Endothelial cell of coronary artery (primary cell): ENCODE measurements around the gene PARP15. TPM values are rescaled to one million over a fixed set of nuclear protein-coding genes. Genes with fewer than 3 reads are reported as not detected.

Experiments used
- total RNA-seq: library from RNA; depleted of rRNA; stranded (reverse); fragments of >200 nt; gene quantifications from 2 replicates; pipeline ENCODE4 v1.2.3, GENCODE V29; 2014

The PARP15 gene
- total RNA-seq, result 0.18 and 0.19 TPM in 2 replicates

GRCh38 chr3:122577409-122578031, at the start of gene PARP15:
Gene PARP15 (plus strand): TSS chr3:122577650. CDS start chr3:122577668, 18 bp downstream.

GRCh38 chr3:122564155-122564912, 13.1 kb upstream of the PARP15 start, which contains the start of the genes DTX3L and PARP9:
Gene DTX3L (plus strand): TSS chr3:122564338. CDS start chr3:122564427, 89 bp downstream.
Gene PARP9 (minus strand): TSS chr3:122564300. CDS start chr3:122559620, 4,680 bp downstream.

DNA sequence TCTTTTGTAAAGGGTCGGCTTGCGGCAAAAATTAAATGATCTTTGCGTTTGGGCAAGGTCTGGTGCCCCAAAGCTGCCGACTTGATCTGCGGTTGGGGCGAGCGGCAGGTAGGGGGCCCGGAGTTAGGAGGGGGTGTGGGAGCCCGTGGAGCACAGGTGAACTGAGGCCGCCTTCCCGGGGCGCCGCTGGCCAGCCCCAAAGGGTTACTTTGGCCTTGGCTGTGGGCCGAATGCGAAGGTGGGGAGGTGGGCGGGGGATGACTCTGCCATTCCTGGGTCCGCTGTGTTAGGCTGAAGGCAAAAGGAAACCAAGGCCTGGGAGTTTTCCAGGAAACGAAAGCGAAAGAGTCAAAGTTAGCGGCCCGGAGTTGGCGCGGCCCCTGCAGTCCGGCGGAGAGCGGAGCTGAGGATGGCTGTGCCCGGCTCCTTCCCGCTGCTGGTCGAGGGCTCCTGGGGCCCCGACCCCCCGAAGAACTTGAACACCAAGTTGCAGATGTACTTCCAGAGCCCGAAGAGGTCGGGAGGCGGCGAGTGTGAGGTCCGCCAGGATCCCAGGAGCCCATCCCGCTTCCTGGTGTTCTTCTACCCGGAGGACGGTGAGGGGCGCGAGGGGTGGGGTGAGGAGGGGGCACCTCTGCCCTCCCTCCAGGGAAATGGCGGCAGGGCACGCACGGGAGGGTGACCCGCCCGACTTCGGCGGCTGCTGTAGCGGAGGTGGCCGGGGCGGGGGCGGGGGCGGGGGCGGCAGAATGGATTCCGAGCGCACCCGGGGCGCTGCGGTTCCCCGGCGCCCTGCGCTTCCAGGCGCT, 103.2 kb downstream of the PARP15 start, which contains the start of gene PARP14:
Gene PARP14, plus strand, starts transcription at position 365 of the 809 bp plus-strand sequence. Its CDS starts 45 bp downstream, at position 410.

Other genes starting within 250 kb of the PARP15 start
- 34.1 and 36.2 TPM in 2 replicates for gene MIX23, start 194.4 kb upstream of the PARP15 start, total RNA-seq
- gene FAM162A, start 193.5 kb upstream of the PARP15 start, total RNA-seq, result 15.0 and 26.7 TPM in 2 replicates
- 3.2 and 3.9 TPM in 2 replicates for gene WDR5B, start 161.6 kb upstream of the PARP15 start, total RNA-seq
- 30.1 and 39.9 TPM in 2 replicates for gene KPNA1, start 62.7 kb upstream of the PARP15 start, total RNA-seq
- gene PARP9, start 13.3 kb upstream of the PARP15 start, total RNA-seq, result 9.9 and 17.1 TPM in 2 replicates
- gene DTX3L, start 13.3 kb upstream of the PARP15 start, total RNA-seq, result 8.2 and 13.9 TPM in 2 replicates
- gene PARP14, start 103.2 kb downstream of the PARP15 start, total RNA-seq, result 49.8 and 82.0 TPM in 2 replicates
- 5.3 and 6.1 TPM in 2 replicates for gene HSPBAP1, start 216.2 kb downstream of the PARP15 start, total RNA-seq
- 8.7 and 12.6 TPM in 2 replicates for gene SLC49A4, start 217.4 kb downstream of the PARP15 start, total RNA-seq